BLaER1 (cell line): ENCODE measurements around the gene COQ6.
"Not testable (repeated sequence)": the region's sequence is repeated elsewhere in the genome, so short reads cannot be mapped to it uniquely, and the experiment has no call there.

Experiments used
- H3K27ac ChIP-seq: shearing (Covaris generic); formaldehyde crosslinking; 2 replicates; pipeline ENCODE4 v1.8.1; 2022
- H3K27me3 ChIP-seq: shearing (Covaris generic); formaldehyde crosslinking; 2 replicates; pipeline ENCODE4 v1.8.1; 2022
- H3K36me3 ChIP-seq: shearing (Covaris generic); formaldehyde crosslinking; 2 replicates; pipeline ENCODE4 v1.8.1; 2022
- H3K4me1 ChIP-seq: shearing (Covaris generic); formaldehyde crosslinking; 2 replicates; pipeline ENCODE4 v1.8.1; 2022
- H3K4me2 ChIP-seq: shearing (Covaris generic); formaldehyde crosslinking; 2 replicates; pipeline ENCODE4 v1.8.1; 2022
- H3K4me3 ChIP-seq: shearing (Covaris generic); formaldehyde crosslinking; 2 replicates; pipeline ENCODE4 v1.8.1; 2022
- H3K9ac ChIP-seq: shearing (Covaris generic); formaldehyde crosslinking; 2 replicates; pipeline ENCODE4 v1.8.1; 2022
- H3K9me3 ChIP-seq: shearing (Covaris generic); formaldehyde crosslinking; 2 replicates; pipeline ENCODE4 v1.8.1; 2022
- H4K20me1 ChIP-seq: shearing (Covaris generic); formaldehyde crosslinking; 2 replicates; pipeline ENCODE4 v1.8.1; 2022
- Cebpa-rat ChIP-seq: shearing (Covaris generic); IDR thresholded peaks from 2 replicates; pipeline ENCODE4 v1.8.1; 2022

COQ6 gene

GRCh38 chr14:73997944-73998447 lies 47.9 kb downstream of the COQ6 start:
- Histone ChIP-seq H3K4me2 (no peak overlapping the region), H3K36me3 (no peaks in the 10 kb centered on the region), H3K27me3 (no peaks in the 10 kb centered on the region), H3K27ac (no peak overlapping the region), H3K4me1 (peaks cover 12% of the 10 kb centered on the region), H3K9ac (no peak overlapping the region), H4K20me1 (no peaks in the 10 kb centered on the region), H3K9me3 (no peaks in the 10 kb centered on the region), H3K4me3 (no peak overlapping the region)
- no peak for TF ChIP-seq Cebpa-rat

- H3K27ac ChIP-seq: no peak overlapping the region
- no peak for TF ChIP-seq Cebpa-rat
- H3K9ac ChIP-seq: no peak overlapping the region
- peaks cover 12% of the 10 kb centered on the region for H3K4me1 ChIP-seq
- H3K27me3 ChIP-seq: no peaks in the 10 kb centered on the region
- H3K4me3 ChIP-seq: no peak overlapping the region
- no peaks in the 10 kb centered on the region for H3K9me3 ChIP-seq
- 0 out of 2 replicates have a peak, but pooled peaks cover 4% of the 10 kb centered on the region for H3K36me3 ChIP-seq
- no peaks in the 10 kb centered on the region for H4K20me1 ChIP-seq
- no peak overlapping the region for H3K4me2 ChIP-seq
Observed at GRCh38 chr14:73998726-73999125, 48.6 kb downstream of the COQ6 start.

GRCh38 chr14:74005664-74006063 lies 55.6 kb downstream of the COQ6 start:
- not testable (repeated sequence) for H3K27me3 ChIP-seq, H3K27ac ChIP-seq, H3K4me1 ChIP-seq, H3K9me3 ChIP-seq, H3K4me2 ChIP-seq, H4K20me1 ChIP-seq, H3K4me3 ChIP-seq, H3K9ac ChIP-seq
- peaks cover 28% of the 10 kb centered on the region for H3K36me3 ChIP-seq

- H3K9me3 ChIP-seq: no peaks in the 10 kb centered on the region
- H4K20me1 ChIP-seq: no peaks in the 10 kb centered on the region
- no peak overlapping the region for H3K4me3 ChIP-seq
- peaks cover 33% of the 10 kb centered on the region for H3K36me3 ChIP-seq
- H3K4me2 ChIP-seq: no peak overlapping the region
- no peaks in the 10 kb centered on the region for H3K4me1 ChIP-seq
- TF ChIP-seq Cebpa-rat: no peak
- H3K27me3 ChIP-seq: no peaks in the 10 kb centered on the region
- no peak overlapping the region for H3K27ac ChIP-seq
- no peak overlapping the region for H3K9ac ChIP-seq
Observed at GRCh38 chr14:74008843-74009499, 58.9 kb downstream of the COQ6 start.
